ENCODE data around the gene HAGHL.

Gene HAGHL

DNA sequence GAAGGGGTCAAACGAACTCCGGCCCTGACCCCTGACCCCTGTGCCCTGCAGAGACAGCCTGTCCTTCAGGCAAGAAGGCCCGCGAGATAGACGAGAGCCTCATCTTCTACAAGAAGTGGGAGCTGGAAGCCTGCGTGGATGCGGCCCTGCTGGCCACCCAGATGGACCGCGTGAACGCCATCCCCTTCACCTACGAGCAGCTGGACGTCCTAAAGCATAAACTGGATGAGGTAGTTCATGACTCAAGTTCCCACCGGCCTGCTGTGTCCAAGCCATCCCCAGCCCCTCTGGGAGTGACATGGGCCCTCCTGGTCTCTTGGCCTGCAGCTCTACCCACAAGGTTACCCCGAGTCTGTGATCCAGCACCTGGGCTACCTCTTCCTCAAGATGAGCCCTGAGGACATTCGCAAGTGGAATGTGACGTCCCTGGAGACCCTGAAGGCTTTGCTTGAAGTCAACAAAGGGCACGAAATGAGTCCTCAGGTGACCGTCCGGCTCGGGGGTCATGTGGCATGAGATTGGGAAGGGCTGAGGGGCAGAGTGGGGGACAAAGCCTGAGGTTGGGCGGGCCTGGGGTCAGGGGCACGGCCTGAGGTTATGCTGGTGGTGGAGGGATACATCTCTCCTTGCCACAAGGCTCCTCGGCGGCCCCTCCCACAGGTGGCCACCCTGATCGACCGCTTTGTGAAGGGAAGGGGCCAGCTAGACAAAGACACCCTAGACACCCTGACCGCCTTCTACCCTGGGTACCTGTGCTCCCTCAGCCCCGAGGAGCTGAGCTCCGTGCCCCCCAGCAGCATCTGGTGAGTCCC, 39.3 kb downstream of the HAGHL start:
- TF ChIP-seq, protein P1, sequence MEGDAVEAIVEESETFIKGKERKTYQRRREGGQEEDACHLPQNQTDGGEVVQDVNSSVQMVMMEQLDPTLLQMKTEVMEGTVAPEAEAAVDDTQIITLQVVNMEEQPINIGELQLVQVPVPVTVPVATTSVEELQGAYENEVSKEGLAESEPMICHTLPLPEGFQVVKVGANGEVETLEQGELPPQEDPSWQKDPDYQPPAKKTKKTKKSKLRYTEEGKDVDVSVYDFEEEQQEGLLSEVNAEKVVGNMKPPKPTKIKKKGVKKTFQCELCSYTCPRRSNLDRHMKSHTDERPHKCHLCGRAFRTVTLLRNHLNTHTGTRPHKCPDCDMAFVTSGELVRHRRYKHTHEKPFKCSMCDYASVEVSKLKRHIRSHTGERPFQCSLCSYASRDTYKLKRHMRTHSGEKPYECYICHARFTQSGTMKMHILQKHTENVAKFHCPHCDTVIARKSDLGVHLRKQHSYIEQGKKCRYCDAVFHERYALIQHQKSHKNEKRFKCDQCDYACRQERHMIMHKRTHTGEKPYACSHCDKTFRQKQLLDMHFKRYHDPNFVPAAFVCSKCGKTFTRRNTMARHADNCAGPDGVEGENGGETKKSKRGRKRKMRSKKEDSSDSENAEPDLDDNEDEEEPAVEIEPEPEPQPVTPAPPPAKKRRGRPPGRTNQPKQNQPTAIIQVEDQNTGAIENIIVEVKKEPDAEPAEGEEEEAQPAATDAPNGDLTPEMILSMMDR (conservative IDR thresholded peaks at IDR 0.05; ENCODE audit: control insufficient read depth, insufficient read depth, low read depth, low read length), result no peak
- DNase-seq (ENCODE audit: low read depth), result no peak
- H3K4me3 ChIP-seq (ENCODE audit: control insufficient read depth, low read depth, low read length), result no peak overlapping the region

DNA sequence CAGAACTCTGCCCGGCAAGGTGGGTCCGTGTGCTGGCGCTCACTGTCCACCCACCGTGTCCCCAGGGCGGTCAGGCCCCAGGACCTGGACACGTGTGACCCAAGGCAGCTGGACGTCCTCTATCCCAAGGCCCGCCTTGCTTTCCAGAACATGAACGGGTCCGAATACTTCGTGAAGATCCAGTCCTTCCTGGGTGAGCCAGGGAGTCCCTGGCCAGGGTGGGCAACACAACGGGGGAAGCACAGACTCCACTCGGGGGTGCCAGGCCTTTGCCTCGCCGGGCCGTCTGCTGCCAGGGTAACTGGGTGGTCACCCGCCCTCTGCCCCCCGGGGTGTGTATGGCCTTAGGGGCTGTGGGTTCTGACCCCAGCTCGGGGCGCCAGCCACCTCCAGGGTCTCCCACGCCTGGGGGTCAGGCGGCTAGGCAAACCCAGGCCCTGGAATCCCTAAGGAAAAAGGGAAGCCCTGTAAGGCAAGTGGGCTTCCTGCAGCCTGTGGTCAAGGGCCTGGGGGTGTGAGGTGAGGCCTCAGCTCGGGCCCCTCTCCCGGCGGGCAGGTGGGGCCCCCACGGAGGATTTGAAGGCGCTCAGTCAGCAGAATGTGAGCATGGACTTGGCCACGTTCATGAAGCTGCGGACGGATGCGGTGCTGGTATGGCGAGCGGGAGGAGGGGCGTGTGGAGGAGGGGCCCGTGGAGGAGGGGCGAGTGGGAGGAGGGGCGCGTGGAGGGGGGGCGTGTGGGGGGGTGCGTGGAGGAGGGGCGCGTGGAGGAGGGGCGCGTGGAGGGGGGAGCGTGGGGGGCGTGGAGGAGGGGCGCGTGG, 40.1 kb downstream of the HAGHL start:
- TF ChIP-seq, protein P1 (conservative IDR thresholded peaks at IDR 0.05; ENCODE audit: control insufficient read depth, insufficient read depth, low read depth, low read length), result no peak
- no peak overlapping the region for H3K4me3 ChIP-seq (ENCODE audit: control insufficient read depth, low read depth, low read length)

DNA sequence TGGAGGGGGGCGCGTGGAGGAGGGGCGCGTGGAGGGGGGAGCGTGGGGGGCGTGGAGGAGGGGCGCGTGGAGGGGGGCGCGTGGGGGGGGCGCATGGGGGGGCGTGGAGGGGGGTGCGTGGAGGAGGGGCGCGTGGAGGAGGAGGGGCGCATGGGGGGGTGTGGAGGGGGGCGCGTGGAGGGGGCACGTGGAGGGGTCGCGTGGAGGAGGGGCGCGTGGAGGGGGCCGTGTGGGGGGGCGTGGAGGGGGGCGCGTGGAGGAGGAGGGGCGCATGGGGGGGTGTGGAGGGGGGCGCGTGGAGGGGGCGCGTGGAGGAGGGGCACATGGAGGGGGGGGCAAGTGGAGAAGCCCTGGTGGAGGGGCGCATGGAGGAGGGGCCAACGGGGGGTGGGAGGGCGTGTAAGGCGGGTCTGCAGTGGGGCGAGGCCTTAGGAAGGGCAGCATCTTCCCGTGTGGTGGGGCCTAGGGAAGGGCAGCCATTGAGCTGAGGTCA, 40.9 kb downstream of the HAGHL start:
- TF ChIP-seq, protein P1 (conservative IDR thresholded peaks at IDR 0.05; ENCODE audit: control insufficient read depth, insufficient read depth, low read depth, low read length), result no peak
- DNase-seq (ENCODE audit: low read depth), result no peak
- H3K4me3 ChIP-seq (ENCODE audit: control insufficient read depth, low read depth, low read length), result no peak overlapping the region

More for the DNA sequence above, 40.1 kb downstream of the HAGHL start:
- DNase-seq (ENCODE audit: low read depth), result no peak

DNA sequence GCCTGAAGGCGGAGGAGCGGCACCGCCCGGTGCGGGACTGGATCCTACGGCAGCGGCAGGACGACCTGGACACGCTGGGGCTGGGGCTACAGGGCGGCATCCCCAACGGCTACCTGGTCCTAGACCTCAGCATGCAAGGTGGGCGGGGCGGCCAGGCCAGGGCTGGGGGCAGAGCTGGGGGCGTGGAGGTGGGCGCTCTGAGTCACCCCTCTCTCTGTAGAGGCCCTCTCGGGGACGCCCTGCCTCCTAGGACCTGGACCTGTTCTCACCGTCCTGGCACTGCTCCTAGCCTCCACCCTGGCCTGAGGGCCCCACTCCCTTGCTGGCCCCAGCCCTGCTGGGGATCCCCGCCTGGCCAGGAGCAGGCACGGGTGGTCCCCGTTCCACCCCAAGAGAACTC, 41.5 kb downstream of the HAGHL start:
- DNase-seq (ENCODE audit: low read depth), result no peak
- TF ChIP-seq, protein P1 (conservative IDR thresholded peaks at IDR 0.05; ENCODE audit: control insufficient read depth, insufficient read depth, low read depth, low read length), result no peak
- no peak overlapping the region for H3K4me3 ChIP-seq (ENCODE audit: control insufficient read depth, low read depth, low read length)

DNA sequence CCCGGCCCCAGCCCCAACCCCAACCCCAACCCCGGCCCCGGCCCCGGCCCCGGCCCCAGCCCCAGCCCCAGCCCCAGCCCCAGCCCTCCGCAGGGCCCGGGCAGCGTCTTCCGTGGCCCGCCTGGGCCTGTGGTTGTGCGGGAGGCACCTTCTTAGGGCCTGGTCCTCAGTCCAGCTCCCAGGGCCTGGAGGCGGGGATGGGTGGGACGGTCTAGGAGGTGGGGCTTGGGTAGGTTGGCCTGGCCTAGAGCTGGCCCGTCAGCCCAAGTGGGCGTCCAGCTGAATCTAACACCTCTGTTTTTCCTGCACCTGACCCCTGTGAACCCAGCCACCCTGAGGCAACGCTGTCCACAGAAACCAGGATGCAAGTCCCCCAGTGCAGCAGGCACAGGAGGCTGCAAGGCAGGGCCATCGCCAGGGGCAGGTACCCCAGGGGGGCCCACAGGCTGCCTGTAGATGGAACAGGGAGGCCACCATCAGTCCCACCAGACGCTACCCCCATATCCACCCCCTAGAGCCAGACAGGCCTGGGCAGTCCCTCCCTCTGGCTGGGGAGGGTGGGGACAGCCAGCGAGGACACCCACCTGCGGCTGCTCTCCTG, 42.4 kb downstream of the HAGHL start:
- DNase-seq (ENCODE audit: low read depth), result no peak
- TF ChIP-seq, protein P1 (conservative IDR thresholded peaks at IDR 0.05; ENCODE audit: control insufficient read depth, insufficient read depth, low read depth, low read length), result no peak
- no peak overlapping the region for H3K4me3 ChIP-seq (ENCODE audit: control insufficient read depth, low read depth, low read length)

DNA sequence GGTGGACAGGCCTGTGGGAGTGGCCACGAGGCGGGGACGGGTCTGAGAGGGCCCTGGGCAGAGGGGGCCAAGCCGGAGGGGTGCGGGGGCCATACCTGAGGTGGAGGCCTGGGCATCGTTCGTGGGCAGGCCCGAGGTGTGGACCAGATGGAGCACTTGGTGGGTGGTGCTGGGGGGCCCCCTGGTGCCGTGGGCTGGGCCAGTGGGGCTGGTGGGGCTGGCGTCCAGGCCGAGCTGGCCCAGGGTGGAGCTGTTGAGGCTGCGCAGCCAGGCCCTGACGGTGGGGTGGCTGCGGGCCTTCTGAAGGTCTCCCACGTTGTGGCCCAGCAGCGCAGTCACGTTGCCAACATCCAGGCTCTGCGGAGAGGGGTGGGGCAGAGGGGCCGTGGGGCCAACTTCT, 43.0 kb downstream of the HAGHL start:
- TF ChIP-seq, protein P1 (conservative IDR thresholded peaks at IDR 0.05; ENCODE audit: control insufficient read depth, insufficient read depth, low read depth, low read length), result no peak
- H3K4me3 ChIP-seq (ENCODE audit: control insufficient read depth, low read depth, low read length), result no peak overlapping the region
- DNase-seq (ENCODE audit: low read depth), result no peak
